Neural progenitor cell (in vitro differentiated cells): ENCODE measurements around the gene PER3.

ENCODE experiments used
- EZH2 ChIP-seq: fragments of 200-600 bp; sonication (generic); IDR thresholded peaks from 2 replicates; pipeline ENCODE4 v1.6.1; 2017; ENCODE audit warnings: antibody characterized with exemption, mild to moderate bottlenecking, moderate library complexity
- EZH2phosphoT487 ChIP-seq: fragments of 200-600 bp; sonication (generic); IDR thresholded peaks from 2 replicates; pipeline ENCODE4 v1.6.1; 2017; ENCODE audit warnings: antibody characterized with exemption
- TF ChIP-seq, protein P1 (sequence below): fragments of 200-600 bp; sonication (generic); IDR thresholded peaks from 2 replicates; pipeline ENCODE4 v1.5.1; 2017; ENCODE audit warnings: antibody characterized with exemption, mild to moderate bottlenecking

DNA sequence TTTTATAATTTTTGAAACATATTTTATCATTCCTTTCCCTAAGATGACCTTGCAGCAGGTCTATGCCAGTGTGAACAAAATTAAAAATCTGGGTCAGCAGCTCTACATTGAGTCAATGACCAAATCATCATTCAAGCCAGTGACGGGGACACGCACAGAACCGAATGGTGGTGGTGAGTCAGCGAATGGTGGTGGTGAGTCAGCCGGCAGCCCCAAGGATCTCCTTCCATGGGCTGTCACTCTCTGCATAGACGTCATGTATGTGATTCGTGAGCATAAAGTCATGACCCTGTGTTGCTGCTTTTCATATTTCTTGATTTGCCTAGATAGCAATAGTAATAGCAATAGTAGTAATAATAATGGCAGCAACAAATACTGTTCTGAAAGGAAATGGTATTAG is 26.3 kb downstream of the PER3 start:
- TF ChIP-seq EZH2 (no peak), EZH2phosphoT487 (no peak)
- TF ChIP-seq, protein P1, sequence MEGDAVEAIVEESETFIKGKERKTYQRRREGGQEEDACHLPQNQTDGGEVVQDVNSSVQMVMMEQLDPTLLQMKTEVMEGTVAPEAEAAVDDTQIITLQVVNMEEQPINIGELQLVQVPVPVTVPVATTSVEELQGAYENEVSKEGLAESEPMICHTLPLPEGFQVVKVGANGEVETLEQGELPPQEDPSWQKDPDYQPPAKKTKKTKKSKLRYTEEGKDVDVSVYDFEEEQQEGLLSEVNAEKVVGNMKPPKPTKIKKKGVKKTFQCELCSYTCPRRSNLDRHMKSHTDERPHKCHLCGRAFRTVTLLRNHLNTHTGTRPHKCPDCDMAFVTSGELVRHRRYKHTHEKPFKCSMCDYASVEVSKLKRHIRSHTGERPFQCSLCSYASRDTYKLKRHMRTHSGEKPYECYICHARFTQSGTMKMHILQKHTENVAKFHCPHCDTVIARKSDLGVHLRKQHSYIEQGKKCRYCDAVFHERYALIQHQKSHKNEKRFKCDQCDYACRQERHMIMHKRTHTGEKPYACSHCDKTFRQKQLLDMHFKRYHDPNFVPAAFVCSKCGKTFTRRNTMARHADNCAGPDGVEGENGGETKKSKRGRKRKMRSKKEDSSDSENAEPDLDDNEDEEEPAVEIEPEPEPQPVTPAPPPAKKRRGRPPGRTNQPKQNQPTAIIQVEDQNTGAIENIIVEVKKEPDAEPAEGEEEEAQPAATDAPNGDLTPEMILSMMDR: no peak
